NCI-H524 treated with DMSO at 0.1 percent for 48 hours (cell line): ENCODE data around the gene GNG14.
A peak's percentile ranks its signal among the peaks of the same experiment; 100 is the strongest.
"Not testable (repeated sequence)": the region's sequence is repeated elsewhere in the genome, so short reads cannot be mapped to it uniquely, and the experiment has no call there.

Experiments used
- DNase-seq: peaks from one replicate; lab custom pipeline; 2025; lab: John Stamatoyannopoulos, UW

Gene GNG14

GRCh38 chr19:12667731-12668302 lies 20.0 kb upstream of the GNG14 start:
- no peak for DNase-seq

- no peak for DNase-seq
Observed at GRCh38 chr19:12668346-12668745, 19.5 kb upstream of the GNG14 start.

- no peak for DNase-seq
Observed at GRCh38 chr19:12668932-12669269, 18.9 kb upstream of the GNG14 start.

- DNase-seq = peak; percentile 29
Observed at GRCh38 chr19:12669270-12670158, 18.3 kb upstream of the GNG14 start.

- DNase-seq = no peak
Observed at GRCh38 chr19:12670159-12670928, 17.5 kb upstream of the GNG14 start.

GRCh38 chr19:12672744-12673143 lies 15.1 kb upstream of the GNG14 start:
- DNase-seq = no peak

- DNase-seq = no peak
Observed at GRCh38 chr19:12675399-12675798, 12.4 kb upstream of the GNG14 start.

GRCh38 chr19:12675940-12676339 lies 11.9 kb upstream of the GNG14 start:
- DNase-seq = no peak

GRCh38 chr19:12676384-12676792 lies 11.4 kb upstream of the GNG14 start:
- DNase-seq = no peak

- no peak for DNase-seq
Observed at GRCh38 chr19:12676928-12677327, 10.9 kb upstream of the GNG14 start.

GRCh38 chr19:12678039-12678438 lies 9.8 kb upstream of the GNG14 start:
- DNase-seq = not testable (repeated sequence)

- no peak for DNase-seq
Observed at GRCh38 chr19:12680034-12680433, 7.8 kb upstream of the GNG14 start.

GRCh38 chr19:12681074-12681987 lies 6.5 kb upstream of the GNG14 start, which contains the start of gene DHPS:
DHPS (minus strand) TSS chr19:12681880; CDS start chr19:12681766, 114 bp downstream.
- DNase-seq = peak; percentile 99

GRCh38 chr19:12685831-12686230 lies 2.0 kb upstream of the GNG14 start:
- no peak for DNase-seq

- DNase-seq = no peak
Observed at GRCh38 chr19:12689012-12689411, 1.2 kb downstream of the GNG14 start.

- no peak for DNase-seq
Observed at GRCh38 chr19:12689581-12690216, 1.9 kb downstream of the GNG14 start.

- DNase-seq = no peak
Observed at GRCh38 chr19:12692960-12693359, 5.2 kb downstream of the GNG14 start.

- no peak for DNase-seq
Observed at GRCh38 chr19:12694641-12695040, 6.8 kb downstream of the GNG14 start.

GRCh38 chr19:12695096-12695495 lies 7.3 kb downstream of the GNG14 start:
- no peak for DNase-seq

GRCh38 chr19:12695514-12695913 lies 7.7 kb downstream of the GNG14 start:
- no peak for DNase-seq

GRCh38 chr19:12695997-12696365 lies 8.2 kb downstream of the GNG14 start:
- DNase-seq = no peak
